GM12892 (cell line): ENCODE data around the gene IRAG1.

Experiments used
- DNase-seq: peaks from one replicate; pipeline ENCODE4 v3.0.0; 2011; ENCODE audit not compliant: insufficient read length
- FAIRE-seq: peaks from 2 replicates; lab custom pipeline; 2011; peaks lifted over from hg19 to GRCh38; lab: Jason Lieb, UNC
- POLR2A ChIP-seq: IDR thresholded peaks from 2 replicates; pipeline ENCODE4 v1.6.1; 2011; ENCODE audit warnings: low read depth, low read length, control low read depth
- POLR2AphosphoS5 ChIP-seq: IDR thresholded peaks from 2 replicates; pipeline ENCODE4 v1.6.1; 2011; ENCODE audit warnings: low read depth, low read length, control low read depth
- TAF1 ChIP-seq: IDR thresholded peaks from 2 replicates; pipeline ENCODE4 v1.6.1; 2011; ENCODE audit warnings: low read depth, mild to moderate bottlenecking, control low read depth, low read length, borderline replicate concordance

IRAG1 gene

GRCh38 chr11:10650630-10651029 is 42.9 kb downstream of the IRAG1 start:
- TF ChIP-seq POLR2AphosphoS5 (no peak), TAF1 (no peak), POLR2A (no peak)
- no peak for DNase-seq
- no peak for FAIRE-seq

GRCh38 chr11:10650166-10650565 is 43.4 kb downstream of the IRAG1 start:
- no peak for FAIRE-seq
- no peak for TF ChIP-seq POLR2AphosphoS5
- no peak for TF ChIP-seq POLR2A
- no peak for TF ChIP-seq TAF1

GRCh38 chr11:10648871-10649270 is 44.7 kb downstream of the IRAG1 start:
- FAIRE-seq (no peak), DNase-seq (no peak)
- no peak for TF ChIP-seq POLR2A
- no peak for TF ChIP-seq TAF1
- no peak for TF ChIP-seq POLR2AphosphoS5

More at GRCh38 chr11:10650166-10650565, 43.4 kb downstream of the IRAG1 start:
- DNase-seq: no peak

GRCh38 chr11:10646681-10647355 is 46.7 kb downstream of the IRAG1 start:
- TF ChIP-seq POLR2A (no peak), POLR2AphosphoS5 (no peak), TAF1 (no peak)
- FAIRE-seq: no peak
- DNase-seq: no peak

- DNase-seq: no peak
- no peak for FAIRE-seq
- TF ChIP-seq POLR2A (no peak), POLR2AphosphoS5 (no peak), TAF1 (no peak)
Measured at GRCh38 chr11:10646005-10646404, 47.5 kb downstream of the IRAG1 start.

- no peak for TF ChIP-seq POLR2AphosphoS5
- no peak for TF ChIP-seq TAF1
- TF ChIP-seq POLR2A: no peak
- FAIRE-seq (no peak), DNase-seq (no peak)
Measured at GRCh38 chr11:10645212-10645795, 48.3 kb downstream of the IRAG1 start.
